Activated naive CD4-positive, alpha-beta T cell treated with anti-CD3 and anti-CD28 coated beads, Interleukin-2, amount 10 ng/mL, durations not matched to agents 7 days and 5 days (primary cell): ENCODE results near the gene ROR1.

Source experiments
- CTCF ChIA-PET: fragments of 350-600 bp; sonication (Branson Sonifier 250); formaldehyde crosslinking; loops from one replicate; lab custom pipeline; 2021; ENCODE audit warnings: antibody characterized with exemption; lab: Charles Lee
- DNase-seq: peaks from one replicate; pipeline ENCODE4 v3.0.0-alpha.2; 2020
- H3K27ac Mint-ChIP-seq: one replicate; pipeline ENCODE4 v1.8.0; 2021; ENCODE audit warnings: mild to moderate bottlenecking, moderate library complexity, mixed read lengths
- H3K27me3 Mint-ChIP-seq: one replicate; pipeline ENCODE4 v1.8.0; 2021; ENCODE audit warnings: mild to moderate bottlenecking, mixed read lengths
- H3K36me3 Mint-ChIP-seq: one replicate; pipeline ENCODE4 v1.8.0; 2021; ENCODE audit warnings: mixed read lengths
- H3K4me1 Mint-ChIP-seq: one replicate; pipeline ENCODE4 v1.8.0; 2021; ENCODE audit warnings: mixed read lengths
- H3K4me3 Mint-ChIP-seq: one replicate; pipeline ENCODE4 v1.8.0; 2021; ENCODE audit warnings: mild to moderate bottlenecking, moderate library complexity, mixed read lengths
- H3K9me3 Mint-ChIP-seq: one replicate; pipeline ENCODE4 v1.8.0; 2021; ENCODE audit warnings: mixed read lengths

Gene ROR1

GRCh38 chr1:63922848-63923247, 149.0 kb downstream of the ROR1 start:
- Mint-ChIP-seq H3K27me3 (no peaks in the 10 kb centered on the region), H3K4me3 (no peak overlapping the region), H3K27ac (no peak overlapping the region), H3K36me3 (no peaks in the 10 kb centered on the region), H3K4me1 (no peaks in the 10 kb centered on the region), H3K9me3 (no peaks in the 10 kb centered on the region)
- DNase-seq: no peak
- CTCF ChIA-PET: interaction anchor here (1.0 kb wide), 1 partner anchor 19 kb away, joined by 3 read pairs; no protein-coding TSS in a partner anchor

DNA sequence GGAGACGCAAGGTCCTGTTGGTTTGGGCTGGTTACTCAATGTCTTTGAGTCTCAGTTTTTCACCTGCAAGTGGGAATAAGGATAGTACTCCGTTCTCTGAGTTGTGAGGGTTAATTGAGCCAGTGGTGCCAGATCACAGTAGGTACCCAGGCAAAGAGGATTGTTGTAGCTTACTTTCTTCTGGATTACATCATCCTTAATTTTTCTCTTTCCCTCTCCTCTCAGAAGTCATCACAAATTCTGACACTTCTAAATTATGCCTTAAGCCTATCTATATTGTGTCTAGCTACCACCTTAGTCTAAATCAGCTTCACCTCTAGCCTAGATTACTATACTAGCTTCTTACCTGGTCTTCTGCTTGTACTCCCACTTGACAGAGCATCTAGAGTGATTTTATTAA, 149.5 kb downstream of the ROR1 start:
- CTCF ChIA-PET: interaction anchor here (1.0 kb wide), 1 partner anchor 18 kb away, joined by 3 read pairs; no protein-coding TSS in a partner anchor
- H3K4me1 Mint-ChIP-seq: no peaks in the 10 kb centered on the region
- no peaks in the 10 kb centered on the region for H3K27me3 Mint-ChIP-seq
- no peak for DNase-seq
- H3K36me3 Mint-ChIP-seq: no peaks in the 10 kb centered on the region
- H3K4me3 Mint-ChIP-seq: no peak overlapping the region
- no peaks in the 10 kb centered on the region for H3K9me3 Mint-ChIP-seq
- no peak overlapping the region for H3K27ac Mint-ChIP-seq

DNA sequence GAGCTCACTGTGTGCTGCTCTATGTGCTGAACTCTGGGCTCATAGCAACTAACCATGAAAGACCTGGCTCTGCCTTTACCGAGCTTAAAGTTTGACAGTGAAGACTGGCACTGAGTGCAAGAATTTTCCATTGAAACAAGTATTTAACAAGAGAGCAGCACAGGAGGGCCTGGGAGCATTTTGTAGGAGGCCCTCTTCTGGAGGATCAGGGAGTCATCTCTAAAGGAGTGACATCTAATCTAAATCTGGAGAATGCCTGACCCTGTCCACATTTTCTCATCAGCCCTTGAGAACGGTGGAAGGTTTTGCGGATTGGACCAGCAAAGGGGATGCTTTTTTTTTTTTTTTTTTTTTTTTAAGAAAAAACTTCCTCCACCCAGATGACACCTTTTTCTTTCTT, 150.8 kb downstream of the ROR1 start:
- H3K4me1 Mint-ChIP-seq: no peaks in the 10 kb centered on the region
- H3K27me3 Mint-ChIP-seq: no peaks in the 10 kb centered on the region
- H3K27ac Mint-ChIP-seq: no peak overlapping the region
- CTCF ChIA-PET: no interaction called here
- H3K36me3 Mint-ChIP-seq: no peaks in the 10 kb centered on the region
- no peak for DNase-seq
- no peaks in the 10 kb centered on the region for H3K9me3 Mint-ChIP-seq
- no peak overlapping the region for H3K4me3 Mint-ChIP-seq

DNA sequence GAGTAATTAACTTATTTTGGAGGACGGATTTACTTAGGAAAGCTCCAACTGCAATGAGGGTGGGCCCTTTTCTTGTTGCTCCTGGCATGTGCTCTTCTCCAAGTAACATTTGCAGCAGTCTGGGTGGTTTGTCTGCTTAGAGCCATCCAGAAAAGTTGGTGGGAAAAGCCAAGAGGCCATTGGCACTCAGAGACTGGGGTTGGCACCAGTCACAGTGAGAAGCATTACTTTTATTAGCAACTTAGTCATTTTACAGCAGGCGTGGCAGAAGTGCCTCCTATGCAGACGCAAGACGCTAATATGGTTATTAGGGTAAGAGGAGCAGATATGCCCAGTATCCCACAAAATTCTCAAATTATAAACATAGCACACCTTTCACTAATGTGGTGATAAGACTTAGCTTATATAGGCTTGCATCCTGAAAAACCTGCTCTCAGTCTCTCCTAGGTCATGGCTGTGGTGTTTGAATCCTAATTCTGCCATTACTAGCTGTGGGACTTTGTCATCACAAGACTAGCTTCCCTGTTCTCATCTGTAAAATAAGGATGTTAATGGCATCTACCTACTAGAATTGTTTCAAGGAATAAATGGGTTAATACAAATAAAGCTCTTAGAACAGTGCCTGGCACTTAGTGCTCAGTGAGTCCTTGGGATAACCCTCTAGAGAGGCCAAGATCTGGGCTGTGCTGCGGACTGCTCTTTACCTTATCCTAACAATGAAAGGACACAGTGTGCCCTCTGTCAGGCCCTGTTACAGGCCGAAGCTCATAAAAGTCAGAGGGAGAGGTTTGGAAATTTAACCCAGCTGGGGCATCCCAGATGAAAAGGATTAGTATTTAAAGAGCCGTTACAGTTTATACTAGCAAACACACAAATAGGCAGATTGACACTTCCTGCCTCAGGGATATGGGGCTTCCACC, 154.6 kb downstream of the ROR1 start:
- no peak overlapping the region for H3K27ac Mint-ChIP-seq
- no peaks in the 10 kb centered on the region for H3K36me3 Mint-ChIP-seq
- CTCF ChIA-PET: interaction anchor here (1.6 kb wide), 1 partner anchor 209 kb away, joined by 3 read pairs; no protein-coding TSS in a partner anchor
- H3K27me3 Mint-ChIP-seq: peaks cover 3% of the 10 kb centered on the region
- H3K4me1 Mint-ChIP-seq: no peaks in the 10 kb centered on the region
- H3K4me3 Mint-ChIP-seq: no peak overlapping the region
- no peaks in the 10 kb centered on the region for H3K9me3 Mint-ChIP-seq
- no peak for DNase-seq

DNA sequence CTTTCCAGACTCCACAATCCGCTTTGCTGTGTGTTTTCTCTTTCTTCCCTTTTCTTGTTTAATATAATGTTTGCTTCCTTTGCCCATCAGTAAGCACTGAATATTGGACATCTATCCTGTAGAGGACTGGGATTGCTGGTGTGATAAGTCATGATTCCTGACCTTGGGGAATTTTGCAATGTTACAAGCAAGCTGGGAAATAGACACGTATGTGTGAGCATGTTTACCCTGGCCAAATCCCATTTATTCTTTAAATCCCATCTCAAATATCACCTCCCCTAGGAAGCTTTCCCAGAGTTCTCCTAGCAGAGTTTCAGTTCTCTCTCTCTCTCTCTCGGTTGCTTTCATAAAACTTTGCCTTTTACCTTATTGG, 155.3 kb downstream of the ROR1 start:
- Mint-ChIP-seq H3K36me3 (no peaks in the 10 kb centered on the region), H3K4me3 (no peak overlapping the region), H3K27me3 (peaks cover 6% of the 10 kb centered on the region), H3K27ac (no peak overlapping the region), H3K9me3 (no peaks in the 10 kb centered on the region), H3K4me1 (no peaks in the 10 kb centered on the region)
- CTCF ChIA-PET: interaction anchor here (1.6 kb wide), 1 partner anchor 208 kb away, joined by 3 read pairs; no protein-coding TSS in a partner anchor
- DNase-seq: no peak

GRCh38 chr1:63931468-63931867, 157.7 kb downstream of the ROR1 start:
- Mint-ChIP-seq H3K36me3 (no peaks in the 10 kb centered on the region), H3K27me3 (peaks cover 6% of the 10 kb centered on the region), H3K4me1 (no peaks in the 10 kb centered on the region), H3K9me3 (no peaks in the 10 kb centered on the region), H3K27ac (no peak overlapping the region), H3K4me3 (no peak overlapping the region)
- DNase-seq: no peak
- CTCF ChIA-PET: no interaction called here

DNA sequence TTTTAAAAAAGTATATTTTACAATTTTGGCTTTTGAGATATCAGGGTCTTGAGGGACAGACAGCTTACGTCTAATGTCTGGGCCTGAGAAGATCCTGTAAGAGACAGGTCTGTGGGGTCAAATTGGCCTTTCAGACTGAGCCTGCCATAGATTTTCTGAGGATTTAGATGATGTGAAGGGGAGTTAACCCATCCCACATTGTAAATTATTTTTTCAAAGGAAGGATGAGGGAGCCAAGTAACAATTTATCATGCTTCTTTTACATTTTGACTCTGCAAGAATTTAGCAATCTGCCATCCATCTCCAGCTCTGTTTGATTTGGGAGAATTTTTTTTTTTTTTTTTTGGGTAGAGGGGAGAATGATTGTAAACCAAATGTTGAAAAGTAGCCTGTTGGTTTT, 160.9 kb downstream of the ROR1 start:
- Mint-ChIP-seq H3K27me3 (peaks cover 6% of the 10 kb centered on the region), H3K4me1 (no peaks in the 10 kb centered on the region), H3K27ac (no peak overlapping the region), H3K4me3 (no peak overlapping the region), H3K36me3 (no peaks in the 10 kb centered on the region), H3K9me3 (no peaks in the 10 kb centered on the region)
- no peak for DNase-seq
- CTCF ChIA-PET: no interaction called here

DNA sequence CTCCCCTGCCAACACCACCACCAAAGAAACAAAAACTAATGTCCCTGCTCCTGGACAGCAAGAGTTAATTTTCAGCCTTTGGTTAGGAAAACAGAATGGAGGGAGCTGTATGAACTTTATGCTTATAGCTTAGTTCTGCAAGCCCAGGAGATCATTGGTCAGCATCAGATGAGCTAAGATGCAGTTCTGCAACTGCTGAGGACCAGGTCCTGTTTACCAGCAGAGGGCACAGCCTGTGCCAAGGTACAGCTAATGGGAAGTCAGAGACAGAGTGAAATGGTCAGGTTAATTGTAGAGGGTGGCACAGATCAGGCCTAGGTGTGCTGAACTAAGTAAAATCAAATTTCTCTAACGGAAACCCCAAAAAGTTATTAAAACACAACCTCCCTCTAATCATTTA, 161.3 kb downstream of the ROR1 start:
- no peak for DNase-seq
- no peaks in the 10 kb centered on the region for H3K4me1 Mint-ChIP-seq
- no peaks in the 10 kb centered on the region for H3K36me3 Mint-ChIP-seq
- CTCF ChIA-PET: interaction anchor here (1.5 kb wide), 1 partner anchor 13 kb away, joined by 5 read pairs; no protein-coding TSS in a partner anchor
- H3K27ac Mint-ChIP-seq: no peak overlapping the region
- H3K9me3 Mint-ChIP-seq: no peaks in the 10 kb centered on the region
- H3K4me3 Mint-ChIP-seq: no peak overlapping the region
- H3K27me3 Mint-ChIP-seq: peaks cover 6% of the 10 kb centered on the region

DNA sequence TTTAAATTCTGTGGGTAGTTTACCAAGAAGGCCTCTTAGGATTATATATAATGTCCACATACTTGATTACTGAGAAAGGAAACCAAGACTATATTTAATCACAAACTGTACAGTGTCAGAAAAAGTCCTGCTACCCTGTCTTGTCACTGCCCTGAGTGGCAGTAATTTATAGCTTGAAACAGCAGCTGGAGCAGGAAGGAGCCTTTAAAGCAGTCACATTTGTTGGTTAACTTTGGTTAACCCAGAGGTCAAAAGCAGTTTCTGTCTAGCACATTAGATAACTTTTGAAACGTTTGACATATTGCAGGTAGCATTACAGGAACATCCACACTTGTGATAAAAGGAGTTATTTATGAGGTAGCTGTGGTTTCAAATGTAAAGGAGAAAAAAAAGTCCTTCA, 161.7 kb downstream of the ROR1 start:
- Mint-ChIP-seq H3K27ac (no peak overlapping the region), H3K4me3 (no peak overlapping the region), H3K4me1 (no peaks in the 10 kb centered on the region), H3K36me3 (no peaks in the 10 kb centered on the region), H3K9me3 (no peaks in the 10 kb centered on the region), H3K27me3 (peaks cover 6% of the 10 kb centered on the region)
- no peak for DNase-seq
- CTCF ChIA-PET: interaction anchor here (1.0 to 1.5 kb wide), 2 partner anchors 14 to 201 kb away, joined by 5 to 6 read pairs; no protein-coding TSS in a partner anchor

GRCh38 chr1:63936276-63936675, 162.5 kb downstream of the ROR1 start:
- DNase-seq: no peak
- CTCF ChIA-PET: interaction anchor here (1.0 to 1.5 kb wide), 2 partner anchors 15 to 201 kb away, joined by 5 to 6 read pairs; no protein-coding TSS in a partner anchor
- H3K4me1 Mint-ChIP-seq: no peaks in the 10 kb centered on the region

DNA sequence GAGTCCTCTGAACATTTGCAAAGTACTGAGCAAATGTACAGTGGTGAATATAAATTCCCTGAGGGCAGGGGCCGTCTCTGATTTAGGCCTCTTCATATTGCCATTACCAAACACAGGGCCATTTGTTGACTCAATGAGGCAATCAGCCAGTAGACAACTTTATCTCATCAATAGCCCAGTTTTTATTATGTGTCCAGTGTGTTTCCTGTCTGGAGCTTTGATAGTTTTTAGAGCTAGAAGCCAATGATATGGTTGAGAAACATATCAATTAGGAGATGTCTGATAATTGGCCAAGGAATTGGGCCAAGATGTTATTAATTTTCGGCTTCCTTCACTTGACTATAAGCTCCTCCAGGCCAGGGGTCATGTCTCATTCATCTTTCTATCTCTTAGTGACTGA, 163.0 kb downstream of the ROR1 start:
- CTCF ChIA-PET: interaction anchor here (1.0 kb wide), 1 partner anchor 200 kb away, joined by 6 read pairs; no protein-coding TSS in a partner anchor
- peaks cover 6% of the 10 kb centered on the region for H3K27me3 Mint-ChIP-seq
- H3K4me3 Mint-ChIP-seq: no peak overlapping the region
- H3K9me3 Mint-ChIP-seq: no peaks in the 10 kb centered on the region
- no peak overlapping the region for H3K27ac Mint-ChIP-seq
- DNase-seq: no peak
- H3K36me3 Mint-ChIP-seq: no peaks in the 10 kb centered on the region
- no peaks in the 10 kb centered on the region for H3K4me1 Mint-ChIP-seq

More at GRCh38 chr1:63936276-63936675, 162.5 kb downstream of the ROR1 start:
- Mint-ChIP-seq H3K4me3 (no peak overlapping the region), H3K27me3 (peaks cover 6% of the 10 kb centered on the region), H3K36me3 (no peaks in the 10 kb centered on the region), H3K27ac (no peak overlapping the region), H3K9me3 (no peaks in the 10 kb centered on the region)

- CTCF ChIA-PET: no interaction called here
- Mint-ChIP-seq H3K27ac (no peak overlapping the region), H3K4me1 (no peaks in the 10 kb centered on the region), H3K4me3 (no peak overlapping the region), H3K9me3 (no peaks in the 10 kb centered on the region), H3K27me3 (peaks cover 6% of the 10 kb centered on the region), H3K36me3 (no peaks in the 10 kb centered on the region)
- DNase-seq: no peak
Observed at GRCh38 chr1:63937461-63938022, 163.7 kb downstream of the ROR1 start.

DNA sequence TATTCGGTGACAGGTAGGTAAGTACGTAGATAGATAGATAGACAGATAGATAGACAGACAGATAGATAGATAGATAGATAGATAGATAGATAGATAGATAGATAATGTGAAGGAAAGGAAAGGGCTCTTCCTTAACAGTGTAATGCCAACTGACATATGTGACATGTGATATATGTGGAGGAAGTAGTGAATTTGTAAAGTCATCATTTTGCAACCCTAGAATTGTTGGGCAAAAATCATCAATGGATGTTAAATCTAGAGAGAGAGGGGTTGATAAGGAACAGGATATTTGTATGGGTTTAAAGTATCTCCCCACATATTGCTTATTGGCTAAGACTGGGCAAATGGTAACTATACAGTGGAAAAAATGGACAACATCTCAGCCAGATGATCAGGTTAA, 166.6 kb downstream of the ROR1 start:
- DNase-seq: no peak
- no peak overlapping the region for H3K4me3 Mint-ChIP-seq
- CTCF ChIA-PET: no interaction called here
- no peaks in the 10 kb centered on the region for H3K4me1 Mint-ChIP-seq
- peaks cover 7% of the 10 kb centered on the region for H3K27me3 Mint-ChIP-seq
- no peak overlapping the region for H3K27ac Mint-ChIP-seq
- no peaks in the 10 kb centered on the region for H3K9me3 Mint-ChIP-seq
- H3K36me3 Mint-ChIP-seq: no peaks in the 10 kb centered on the region

GRCh38 chr1:63943393-63943792, 169.6 kb downstream of the ROR1 start:
- no peak overlapping the region for H3K4me3 Mint-ChIP-seq
- DNase-seq: no peak
- no peaks in the 10 kb centered on the region for H3K36me3 Mint-ChIP-seq
- CTCF ChIA-PET: interaction anchor here (1.2 kb wide), 1 partner anchor 303 kb away, joined by 3 read pairs; no protein-coding TSS in a partner anchor
- no peaks in the 10 kb centered on the region for H3K9me3 Mint-ChIP-seq
- peaks cover 7% of the 10 kb centered on the region for H3K27me3 Mint-ChIP-seq
- H3K27ac Mint-ChIP-seq: no peak overlapping the region
- H3K4me1 Mint-ChIP-seq: no peaks in the 10 kb centered on the region
